Activated T-cell treated with anti-CD3 and anti-CD28 coated beads, Interleukin-2, amount 50 U/mL, for 1 hour (primary cell): ENCODE results near the gene FSTL4.

Experiments
- DNase-seq: peaks from one replicate; pipeline ENCODE4 v3.0.0-alpha.2; 2020

The FSTL4 gene

GRCh38 chr5:133423011-133423617 lies 189.2 kb downstream of the FSTL4 start:
- no peak for DNase-seq

GRCh38 chr5:133421806-133422205 lies 190.5 kb downstream of the FSTL4 start:
- no peak for DNase-seq

GRCh38 chr5:133421394-133421793 lies 190.9 kb downstream of the FSTL4 start:
- no peak for DNase-seq

GRCh38 chr5:133420440-133421301 lies 191.7 kb downstream of the FSTL4 start:
- no peak for DNase-seq

- DNase-seq = no peak
These were observed 196.4 kb downstream of the FSTL4 start for GRCh38 chr5:133415906-133416305.

GRCh38 chr5:133415506-133415905 lies 196.8 kb downstream of the FSTL4 start:
- no peak for DNase-seq

- DNase-seq = no peak
These were observed 199.7 kb downstream of the FSTL4 start for GRCh38 chr5:133412661-133413060.

GRCh38 chr5:133410335-133410828 lies 202.0 kb downstream of the FSTL4 start:
- DNase-seq = no peak

- no peak for DNase-seq
These were observed 203.1 kb downstream of the FSTL4 start for GRCh38 chr5:133409210-133409674.

- DNase-seq = no peak
These were observed 204.0 kb downstream of the FSTL4 start for GRCh38 chr5:133408322-133408721.

GRCh38 chr5:133406977-133407632 lies 205.2 kb downstream of the FSTL4 start:
- DNase-seq = no peak

- DNase-seq = no peak
These were observed 205.9 kb downstream of the FSTL4 start for GRCh38 chr5:133406208-133406976.

- no peak for DNase-seq
These were observed 206.9 kb downstream of the FSTL4 start for GRCh38 chr5:133405275-133406034.

- no peak for DNase-seq
These were observed 207.6 kb downstream of the FSTL4 start for GRCh38 chr5:133404724-133405123.

GRCh38 chr5:133403741-133404364 lies 208.5 kb downstream of the FSTL4 start:
- DNase-seq = no peak

GRCh38 chr5:133402775-133403174 lies 209.6 kb downstream of the FSTL4 start:
- DNase-seq = no peak

GRCh38 chr5:133401731-133402347 lies 210.5 kb downstream of the FSTL4 start:
- no peak for DNase-seq

- DNase-seq = no peak
These were observed 211.4 kb downstream of the FSTL4 start for GRCh38 chr5:133400831-133401351.

- no peak for DNase-seq
These were observed 212.2 kb downstream of the FSTL4 start for GRCh38 chr5:133400120-133400519.

GRCh38 chr5:133399247-133399891 lies 213.0 kb downstream of the FSTL4 start:
- DNase-seq = no peak
